Activated CD4-positive, alpha-beta memory T cell treated with anti-CD3 and anti-CD28 coated beads, Interleukin-2, amount 10 ng/mL, durations not matched to agents 7 days and 5 days (primary cell): Measurements from ENCODE around the gene CD84. TPM values are rescaled to one million over a fixed set of nuclear protein-coding genes. Genes with fewer than 3 reads are reported as not detected.

Source experiments
- CTCF ChIA-PET: fragments of 350-600 bp; sonication (Branson Sonifier 250); formaldehyde crosslinking; loops from one replicate; lab custom pipeline; 2021; ENCODE audit warnings: antibody characterized with exemption, inconsistent platforms; lab: Charles Lee
- POLR2A ChIA-PET: fragments of 350-600 bp; sonication (Branson Sonifier 250); formaldehyde crosslinking; loops from one replicate; lab custom pipeline; 2021; ENCODE audit warnings: antibody characterized with exemption; lab: Charles Lee
- DNase-seq: peaks from one replicate; pipeline ENCODE4 v3.0.0-alpha.2; 2020
- H3K27ac Mint-ChIP-seq: one replicate; pipeline ENCODE4 v1.8.0; 2021; ENCODE audit warnings: mild to moderate bottlenecking, mixed read lengths
- H3K27me3 Mint-ChIP-seq: one replicate; pipeline ENCODE4 v1.8.0; 2021; ENCODE audit warnings: mixed read lengths
- H3K36me3 Mint-ChIP-seq: one replicate; pipeline ENCODE4 v1.8.0; 2021; ENCODE audit warnings: low read depth, mixed read lengths
- H3K4me1 Mint-ChIP-seq: one replicate; pipeline ENCODE4 v1.8.0; 2021; ENCODE audit warnings: mixed read lengths
- H3K4me3 Mint-ChIP-seq: one replicate; pipeline ENCODE4 v1.8.0; 2021; ENCODE audit warnings: mild to moderate bottlenecking, mixed read lengths
- H3K9me3 Mint-ChIP-seq: one replicate; pipeline ENCODE4 v1.8.0; 2021; ENCODE audit warnings: mixed read lengths
- total RNA-seq, 2 experiments: library from RNA; stranded (reverse); gene quantifications; one replicate each; pipeline ENCODE4 v1.2.3, GENCODE V29; 2021

Gene CD84
- total RNA-seq, 2 experiments from 2014 or later = 21.6 to 23.3 TPM

GRCh38 chr1:160550572-160551034 is 28.7 kb downstream of the CD84 start:
- no peaks in the 10 kb centered on the region for H3K27me3 Mint-ChIP-seq
- H3K36me3 Mint-ChIP-seq = peaks cover 45% of the 10 kb centered on the region
- no peak overlapping the region for H3K4me3 Mint-ChIP-seq
- no peak overlapping the region for H3K27ac Mint-ChIP-seq
- H3K9me3 Mint-ChIP-seq = no peaks in the 10 kb centered on the region
- DNase-seq = peak; percentile 62
- ChIA-PET POLR2A (interaction anchor here (1.0 to 1.7 kb wide), 5 partner anchors 9 to 56 kb away, joined by 3 to 7 read pairs (median 3); no protein-coding TSS in a partner anchor), CTCF (interaction anchor here (0.6 to 3.3 kb wide), 14 partner anchors 8 to 158 kb away, joined by 3 to 30 read pairs (median 3); partner anchors contain the start of gene SLAMF1)
- peaks cover 2% of the 10 kb centered on the region for H3K4me1 Mint-ChIP-seq

GRCh38 chr1:160549665-160550006 is 29.7 kb downstream of the CD84 start:
- Mint-ChIP-seq H3K4me3 (no peak overlapping the region), H3K9me3 (no peaks in the 10 kb centered on the region), H3K4me1 (peaks cover 7% of the 10 kb centered on the region), H3K27ac (no peak overlapping the region), H3K27me3 (no peaks in the 10 kb centered on the region), H3K36me3 (peaks cover 47% of the 10 kb centered on the region)
- POLR2A ChIA-PET = interaction anchor here (1.0 to 1.7 kb wide), 3 partner anchors 9 to 56 kb away, joined by 3 to 5 read pairs (median 3); no protein-coding TSS in a partner anchor
- DNase-seq = no peak
- CTCF ChIA-PET = interaction anchor here (0.7 to 3.3 kb wide), 10 partner anchors 27 to 532 kb away, joined by 3 to 30 read pairs (median 4); no protein-coding TSS in a partner anchor

- CTCF ChIA-PET = interaction anchor here (0.8 to 3.3 kb wide), 7 partner anchors 55 to 219 kb away, joined by 3 to 30 read pairs (median 4); no protein-coding TSS in a partner anchor
- peaks cover 10% of the 10 kb centered on the region for H3K4me1 Mint-ChIP-seq
- POLR2A ChIA-PET = interaction anchor here (1.7 to 1.8 kb wide), 2 partner anchors 9 kb away, joined by 5 to 8 read pairs; no protein-coding TSS in a partner anchor
- peaks cover 45% of the 10 kb centered on the region for H3K36me3 Mint-ChIP-seq
- H3K4me3 Mint-ChIP-seq = no peak overlapping the region
- H3K27ac Mint-ChIP-seq = no peak overlapping the region
- H3K9me3 Mint-ChIP-seq = no peaks in the 10 kb centered on the region
- no peak for DNase-seq
- H3K27me3 Mint-ChIP-seq = no peaks in the 10 kb centered on the region
Observed at GRCh38 chr1:160548960-160549664, 30.2 kb downstream of the CD84 start.

GRCh38 chr1:160548183-160548582 is 31.1 kb downstream of the CD84 start:
- Mint-ChIP-seq H3K27me3 (no peaks in the 10 kb centered on the region), H3K9me3 (no peaks in the 10 kb centered on the region), H3K27ac (no peak overlapping the region), H3K36me3 (peaks cover 37% of the 10 kb centered on the region), H3K4me1 (peaks cover 13% of the 10 kb centered on the region), H3K4me3 (no peak overlapping the region)
- POLR2A ChIA-PET = interaction anchor here (1.8 kb wide), 1 partner anchor 10 kb away, joined by 8 read pairs; no protein-coding TSS in a partner anchor
- no peak for DNase-seq
- CTCF ChIA-PET = interaction anchor here (1.8 to 3.3 kb wide), 3 partner anchors 59 to 119 kb away, joined by 4 to 30 read pairs (median 11); no protein-coding TSS in a partner anchor

- Mint-ChIP-seq H3K27me3 (no peaks in the 10 kb centered on the region), H3K4me1 (peaks cover 18% of the 10 kb centered on the region), H3K9me3 (no peaks in the 10 kb centered on the region), H3K36me3 (peaks cover 29% of the 10 kb centered on the region), H3K27ac (no peak overlapping the region), H3K4me3 (no peak overlapping the region)
- ChIA-PET CTCF (interaction anchor here (1.8 to 5.0 kb wide), 3 partner anchors 8 to 62 kb away, joined by 4 to 38 read pairs (median 7); no protein-coding TSS in a partner anchor), POLR2A (interaction anchor here (1.8 kb wide), 1 partner anchor 11 kb away, joined by 8 read pairs; no protein-coding TSS in a partner anchor)
- no peak for DNase-seq
Observed at GRCh38 chr1:160547422-160547821, 31.9 kb downstream of the CD84 start.

GRCh38 chr1:160546942-160547341 is 32.4 kb downstream of the CD84 start:
- Mint-ChIP-seq H3K9me3 (no peaks in the 10 kb centered on the region), H3K27me3 (no peaks in the 10 kb centered on the region), H3K4me3 (no peak overlapping the region), H3K36me3 (peaks cover 25% of the 10 kb centered on the region), H3K4me1 (peaks cover 21% of the 10 kb centered on the region), H3K27ac (no peak overlapping the region)
- POLR2A ChIA-PET = no interaction called here
- no peak for DNase-seq
- CTCF ChIA-PET = interaction anchor here (1.8 to 5.0 kb wide), 3 partner anchors 8 to 62 kb away, joined by 4 to 38 read pairs (median 7); no protein-coding TSS in a partner anchor

- H3K36me3 Mint-ChIP-seq = peaks cover 17% of the 10 kb centered on the region
- ChIA-PET CTCF (interaction anchor here (0.7 to 5.0 kb wide), 14 partner anchors 9 to 192 kb away, joined by 3 to 48 read pairs (median 4); partner anchors contain the start of gene SLAMF6), POLR2A (interaction anchor here (0.5 to 1.4 kb wide), 6 partner anchors 34 to 222 kb away, joined by 3 to 4 read pairs (median 3); no protein-coding TSS in a partner anchor)
- no peak for DNase-seq
- no peak overlapping the region for H3K4me3 Mint-ChIP-seq
- no peaks in the 10 kb centered on the region for H3K27me3 Mint-ChIP-seq
- peaks cover 42% of the 10 kb centered on the region for H3K4me1 Mint-ChIP-seq
- no peaks in the 10 kb centered on the region for H3K9me3 Mint-ChIP-seq
- no peak overlapping the region for H3K27ac Mint-ChIP-seq
Observed at GRCh38 chr1:160544647-160545046, 34.6 kb downstream of the CD84 start.

- peaks cover 52% of the 10 kb centered on the region for H3K4me1 Mint-ChIP-seq
- no peak overlapping the region for H3K4me3 Mint-ChIP-seq
- H3K9me3 Mint-ChIP-seq = no peaks in the 10 kb centered on the region
- POLR2A ChIA-PET = interaction anchor here (0.7 kb wide), 1 partner anchor 19 kb away, joined by 3 read pairs; no protein-coding TSS in a partner anchor
- H3K27me3 Mint-ChIP-seq = no peaks in the 10 kb centered on the region
- peaks cover 17% of the 10 kb centered on the region for H3K36me3 Mint-ChIP-seq
- no peak for DNase-seq
- H3K27ac Mint-ChIP-seq = no peak overlapping the region
- CTCF ChIA-PET = interaction anchor here (1.2 to 5.0 kb wide), 4 partner anchors 13 to 114 kb away, joined by 3 to 48 read pairs (median 26); no protein-coding TSS in a partner anchor
Observed at GRCh38 chr1:160542303-160542945, 36.9 kb downstream of the CD84 start.

- ChIA-PET POLR2A (interaction anchor here (1.1 to 3.7 kb wide), 8 partner anchors 20 to 105 kb away, joined by 3 to 32 read pairs (median 6); partner anchors contain the start of genes SLAMF1 and SLAMF6), CTCF (interaction anchor here (1.0 to 5.0 kb wide), 8 partner anchors 13 to 113 kb away, joined by 3 to 48 read pairs (median 4); partner anchors contain the start of genes CD84 and SLAMF6)
- Mint-ChIP-seq H3K27ac (peak overlapping the region; percentile 3), H3K4me3 (no peak overlapping the region), H3K9me3 (peaks cover 2% of the 10 kb centered on the region), H3K4me1 (peaks cover 52% of the 10 kb centered on the region), H3K27me3 (no peaks in the 10 kb centered on the region), H3K36me3 (peaks cover 20% of the 10 kb centered on the region)
- DNase-seq = no peak
Observed at GRCh38 chr1:160541622-160542302, 37.5 kb downstream of the CD84 start.

GRCh38 chr1:160540859-160541233 is 38.5 kb downstream of the CD84 start:
- no peak for DNase-seq
- ChIA-PET CTCF (interaction anchor here (0.8 to 5.0 kb wide), 11 partner anchors 14 to 480 kb away, joined by 3 to 48 read pairs (median 4); partner anchors contain the start of genes CD84, F11R and SLAMF6), POLR2A (interaction anchor here (0.7 to 3.7 kb wide), 21 partner anchors 9 to 255 kb away, joined by 3 to 32 read pairs (median 5); partner anchors contain the start of genes CD84, SLAMF1 and SLAMF6)
- Mint-ChIP-seq H3K27me3 (no peaks in the 10 kb centered on the region), H3K4me1 (peaks cover 52% of the 10 kb centered on the region), H3K4me3 (peak overlapping the region; percentile 35), H3K27ac (peak overlapping the region; percentile 92), H3K36me3 (peaks cover 24% of the 10 kb centered on the region), H3K9me3 (peaks cover 10% of the 10 kb centered on the region)

- H3K36me3 Mint-ChIP-seq = peaks cover 27% of the 10 kb centered on the region
- H3K27me3 Mint-ChIP-seq = no peaks in the 10 kb centered on the region
- CTCF ChIA-PET = interaction anchor here (0.8 to 5.0 kb wide), 11 partner anchors 14 to 480 kb away, joined by 3 to 48 read pairs (median 4); partner anchors contain the start of genes CD84, F11R and SLAMF6
- peaks cover 52% of the 10 kb centered on the region for H3K4me1 Mint-ChIP-seq
- DNase-seq = peak; percentile 69
- POLR2A ChIA-PET = interaction anchor here (0.6 to 3.7 kb wide), 28 partner anchors 10 to 255 kb away, joined by 3 to 32 read pairs (median 4); partner anchors contain the start of genes CD84, SLAMF1 and SLAMF6
- peaks cover 15% of the 10 kb centered on the region for H3K9me3 Mint-ChIP-seq
- peak overlapping the region; percentile 42 for H3K4me3 Mint-ChIP-seq
- peak overlapping the region; percentile 92 for H3K27ac Mint-ChIP-seq
Observed at GRCh38 chr1:160539990-160540858, 39.1 kb downstream of the CD84 start.
